K562 (cell line): ENCODE results near the gene MAP7D1. TPM values are rescaled to one million over a fixed set of nuclear protein-coding genes. Genes with fewer than 3 reads are reported as not detected.

Source experiments
- BHLHE40 ChIP-seq: IDR thresholded peaks from 2 replicates; pipeline ENCODE4 v1.6.1; 2011; ENCODE audit warnings: low read length, improper control_type of control experiment
- CBFA2T2 ChIP-seq: fragments of 450-650 bp; conservative IDR thresholded peaks from 2 replicates; pipeline ENCODE4 v1.6.1; 2017; ENCODE audit warnings: mild to moderate bottlenecking
- CBX8 ChIP-seq: fragments of 200-600 bp; sonication (generic); IDR thresholded peaks from 2 replicates; pipeline ENCODE4 v1.6.1; 2012; ENCODE audit warnings: borderline replicate concordance, mixed run types, low read depth, mild to moderate bottlenecking, moderate library complexity, mixed read lengths, low read length, control low read depth, inconsistent platforms; ENCODE audit not compliant: poor library complexity, severe bottlenecking; ENCODE audit errors: extremely low read depth
- CHCHD3 ChIP-seq: fragments of 250-450 bp; sonication (Bioruptor Pico); IDR thresholded peaks from 2 replicates; pipeline ENCODE4 v2.1.2; 2022; ENCODE audit warnings: mild to moderate bottlenecking
- DPF2 ChIP-seq: fragments of 450-650 bp; IDR thresholded peaks from 2 replicates; pipeline ENCODE4 v1.6.1; 2016
- ETS2 ChIP-seq: IDR thresholded peaks from 2 replicates; pipeline ENCODE4 v1.6.1; 2016; ENCODE audit warnings: borderline replicate concordance, missing genetic modification characterization, mild to moderate bottlenecking, moderate library complexity, missing compliant biosample characterization; ENCODE audit not compliant: poor library complexity, severe bottlenecking
- FIP1L1 ChIP-seq: fragments of 200-400 bp; formaldehyde crosslinking; IDR thresholded peaks from 2 replicates; pipeline ENCODE4 v1.6.1; 2018; ENCODE audit warnings: mild to moderate bottlenecking, low read depth, low read length; ENCODE audit not compliant: poor library complexity, severe bottlenecking
- IFI16 ChIP-seq: fragments of 250-450 bp; sonication (Bioruptor Pico); IDR thresholded peaks from 2 replicates; pipeline ENCODE4 v2.1.2; 2022; ENCODE audit warnings: mild to moderate bottlenecking, inconsistent platforms
- KAT7 ChIP-seq: sonication (generic); formaldehyde crosslinking; IDR thresholded peaks from 2 replicates; pipeline ENCODE4 v1.8.0; 2022; ENCODE audit warnings: missing genetic modification reagents, mild to moderate bottlenecking, borderline replicate concordance
- KLF1 ChIP-seq: fragments of 450-650 bp; IDR thresholded peaks from 2 replicates; pipeline ENCODE4 v1.6.1; 2016; ENCODE audit warnings: missing genetic modification characterization, missing compliant biosample characterization
- LEF1 ChIP-seq: fragments of 450-650 bp; IDR thresholded peaks from 2 replicates; pipeline ENCODE4 v1.6.1; 2016; ENCODE audit warnings: mild to moderate bottlenecking
- MCM5 ChIP-seq: fragments of 450-650 bp; IDR thresholded peaks from 2 replicates; pipeline ENCODE4 v1.6.1; 2016; ENCODE audit warnings: low read depth
- MCM7 ChIP-seq, 2 experiments: fragments of 450-650 bp; IDR thresholded peaks; 2 replicates each; pipeline ENCODE4 v1.6.1; 2016 to 2018
- MXI1 ChIP-seq: IDR thresholded peaks from 2 replicates; pipeline ENCODE4 v1.6.1; 2011; ENCODE audit warnings: low read depth, mild to moderate bottlenecking, improper control_type of control experiment, low read length
- MYC ChIP-seq, 2 experiments: fragments of 250-450 bp in 1 of 2; sonication (Bioruptor Pico) in 1 of 2; IDR thresholded peaks; 2 replicates each; pipeline versions ENCODE4 v1.5.1 to v1.6.1; 2012 to 2021; ENCODE audit warnings: low read depth in 2 of 2, borderline replicate concordance in 1 of 2, improper control_type of control experiment in 1 of 2, low read length in 1 of 2, mild to moderate bottlenecking in 1 of 2, moderate library complexity in 1 of 2
- POLR2AphosphoS5 ChIP-seq: IDR thresholded peaks from 2 replicates; pipeline ENCODE4 v1.6.1; 2011; ENCODE audit warnings: mild to moderate bottlenecking, low read depth, low read length, moderate library complexity; ENCODE audit not compliant: control insufficient read depth, insufficient read depth
- RBM14 ChIP-seq: fragments of 200-400 bp; formaldehyde crosslinking; IDR thresholded peaks from 2 replicates; pipeline ENCODE4 v1.6.1; 2018; ENCODE audit warnings: low read depth, mild to moderate bottlenecking, low read length, moderate library complexity, borderline replicate concordance; ENCODE audit not compliant: insufficient read depth
- SREBF1 ChIP-seq: fragments of 150-350 bp; IDR thresholded peaks from 2 replicates; pipeline ENCODE4 v1.6.1; 2014; ENCODE audit warnings: antibody characterized with exemption, low read depth, low read length, borderline replicate concordance
- TGIF2 ChIP-seq: sonication (generic); formaldehyde crosslinking; IDR thresholded peaks from 2 replicates; pipeline ENCODE4 v1.8.1; 2022; ENCODE audit warnings: mild to moderate bottlenecking, missing genetic modification reagents, moderate library complexity
- ZBTB2 ChIP-seq: fragments of 450-650 bp; IDR thresholded peaks from 2 replicates; pipeline ENCODE4 v1.6.1; 2016; ENCODE audit warnings: antibody characterized with exemption
- ZKSCAN3 ChIP-seq: fragments of 250-450 bp; sonication (Bioruptor Pico); IDR thresholded peaks from 2 replicates; pipeline ENCODE4 v1.4.0; 2020
- ZNF232 ChIP-seq: sonication (generic); formaldehyde crosslinking; IDR thresholded peaks from 2 replicates; pipeline ENCODE4 v1.8.0; 2022; ENCODE audit warnings: mild to moderate bottlenecking, missing genetic modification reagents
- polyA plus RNA-seq, 8 experiments: library from polyadenylated mRNA; depleted of rRNA in 4 of 8; stranded (reverse) in 5 of 8; unstranded in 3 of 8; fragments of >200 nt; fragmentation: Nextera tagmentation in 2 of 8; fragmentation: Illumina TruSeq in 1 of 8; extraction: Ambion mirVana in 2 of 8; extraction: Trizol in 1 of 8; gene quantifications; 2 replicates each; pipeline versions ENCODE4 v1.2.1 to v1.2.3, GENCODE V29; 2011 to 2014; ENCODE audit warnings: inconsistent platforms in 1 of 8, missing spikeins in 1 of 8
- total RNA-seq, 7 experiments: library from RNA; depleted of rRNA in 6 of 7; stranded (reverse); fragments of >200 nt in 6 of 7; fragmentation: Illumina TruSeq in 2 of 7; extraction: Trizol in 2 of 7; gene quantifications; 2 replicates each; pipeline versions ENCODE4 v1.2.1 to v1.2.3, GENCODE V29; 2011 to 2021; ENCODE audit warnings: low replicate concordance in 1 of 7
- TF ChIP-seq, protein P1 (sequence below): fragments of 450-650 bp; formaldehyde crosslinking; IDR thresholded peaks from 2 replicates; pipeline ENCODE4 v1.4.0; 2022; ENCODE audit warnings: missing genetic modification characterization
- TF ChIP-seq, protein P2 (sequence below): fragments of 450-650 bp; formaldehyde crosslinking; IDR thresholded peaks from 2 replicates; pipeline ENCODE4 v1.4.0; 2020; ENCODE audit warnings: mild to moderate bottlenecking, mixed read lengths

The MAP7D1 gene
- total and polyA plus RNA-seq, 9 of the 15 experiments (the other 6 are each of a cell fraction or from before 2014, with no cell fraction given): 3.6 to 108 (median 34.5) TPM

- 0 out of 2 replicates have a peak, but pooled peaks have one; percentile 7 for TF ChIP-seq BHLHE40
- TF ChIP-seq KLF1 (tag): no peak
- TF ChIP-seq FIP1L1: no peak
- TF ChIP-seq TGIF2 (CRISPR knock-in tag): no peak
- no peak for TF ChIP-seq SREBF1
- TF ChIP-seq MXI1: no peak
- TF ChIP-seq POLR2AphosphoS5: no peak; the same call in 1 of the 2 replicates
- peak; percentile 96 for TF ChIP-seq MYC (IDR thresholded peaks at IDR 0.05; ENCODE audit: low read depth, low read length)
- no peak; the same call in 1 of the 2 replicates for TF ChIP-seq MYC (CRISPR knock-in tag; IDR thresholded peaks at IDR 0.05; ENCODE audit: borderline replicate concordance, low read depth)
- TF ChIP-seq IFI16: no peak
- TF ChIP-seq CBFA2T2: no peak
- TF ChIP-seq ZKSCAN3: no peak
- peak; percentile 95; the same call in 1 of the 2 replicates for TF ChIP-seq KAT7 (CRISPR knock-in tag)
- TF ChIP-seq DPF2: peak; percentile 39; the same call in 1 of the 2 replicates
- TF ChIP-seq ETS2 (tag): no peak
- TF ChIP-seq, protein P1, sequence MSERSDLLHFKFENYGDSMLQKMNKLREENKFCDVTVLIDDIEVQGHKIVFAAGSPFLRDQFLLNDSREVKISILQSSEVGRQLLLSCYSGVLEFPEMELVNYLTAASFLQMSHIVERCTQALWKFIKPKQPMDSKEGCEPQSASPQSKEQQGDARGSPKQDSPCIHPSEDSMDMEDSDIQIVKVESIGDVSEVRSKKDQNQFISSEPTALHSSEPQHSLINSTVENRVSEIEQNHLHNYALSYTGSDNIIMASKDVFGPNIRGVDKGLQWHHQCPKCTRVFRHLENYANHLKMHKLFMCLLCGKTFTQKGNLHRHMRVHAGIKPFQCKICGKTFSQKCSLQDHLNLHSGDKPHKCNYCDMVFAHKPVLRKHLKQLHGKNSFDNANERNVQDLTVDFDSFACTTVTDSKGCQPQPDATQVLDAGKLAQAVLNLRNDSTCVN (CRISPR knock-in tag): 0 out of 2 replicates have a peak, but pooled peaks have one; percentile 16
- TF ChIP-seq CBX8: no peak
- TF ChIP-seq CHCHD3: no peak
- TF ChIP-seq LEF1: no peak; the same call in 1 of the 2 replicates
- TF ChIP-seq ZBTB2: no peak
- TF ChIP-seq, protein P2, sequence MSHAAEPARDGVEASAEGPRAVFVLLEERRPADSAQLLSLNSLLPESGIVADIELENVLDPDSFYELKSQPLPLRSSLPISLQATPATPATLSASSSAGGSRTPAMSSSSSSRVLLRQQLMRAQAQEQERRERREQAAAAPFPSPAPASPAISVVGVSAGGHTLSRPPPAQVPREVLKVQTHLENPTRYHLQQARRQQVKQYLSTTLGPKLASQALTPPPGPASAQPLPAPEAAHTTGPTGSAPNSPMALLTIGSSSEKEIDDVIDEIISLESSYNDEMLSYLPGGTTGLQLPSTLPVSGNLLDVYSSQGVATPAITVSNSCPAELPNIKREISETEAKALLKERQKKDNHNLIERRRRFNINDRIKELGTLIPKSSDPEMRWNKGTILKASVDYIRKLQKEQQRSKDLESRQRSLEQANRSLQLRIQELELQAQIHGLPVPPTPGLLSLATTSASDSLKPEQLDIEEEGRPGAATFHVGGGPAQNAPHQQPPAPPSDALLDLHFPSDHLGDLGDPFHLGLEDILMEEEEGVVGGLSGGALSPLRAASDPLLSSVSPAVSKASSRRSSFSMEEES: no peak
- no peak for TF ChIP-seq MCM7 (IDR thresholded peaks at IDR 0.05)
- no peak for TF ChIP-seq MCM5
- peak; percentile 75; the same call in 1 of the 2 replicates for TF ChIP-seq ZNF232 (CRISPR knock-in tag)
- no peak for TF ChIP-seq RBM14
These were observed 68.8 kb downstream of the MAP7D1 start (continued) for GRCh38 chr1:36224537-36225282.
